Measurements from ENCODE around the gene ACBD4.
A peak's percentile ranks its signal among the peaks of the same experiment; 100 is the strongest.
"Not testable (repeated sequence)": the region's sequence is repeated elsewhere in the genome, so short reads cannot be mapped to it uniquely, and the experiment has no call there.

ACBD4 gene

GRCh38 chr17:45121055-45121454 lies 14.4 kb upstream of the ACBD4 start:
- no peak for DNase-seq

GRCh38 chr17:45123076-45123770 lies 12.3 kb upstream of the ACBD4 start:
- DNase-seq: no peak

GRCh38 chr17:45123930-45124796 lies 11.3 kb upstream of the ACBD4 start:
- DNase-seq: peak; percentile 92

GRCh38 chr17:45124797-45125122 lies 10.7 kb upstream of the ACBD4 start:
- DNase-seq: not testable (repeated sequence)

- no peak for DNase-seq
Observed at GRCh38 chr17:45125509-45125908, 10.0 kb upstream of the ACBD4 start.

- DNase-seq: no peak
Observed at GRCh38 chr17:45127207-45127547, 8.3 kb upstream of the ACBD4 start.

GRCh38 chr17:45127548-45128300 lies 7.8 kb upstream of the ACBD4 start:
- peak; percentile 80 for DNase-seq

- no peak for DNase-seq
Observed at GRCh38 chr17:45128331-45128730, 7.2 kb upstream of the ACBD4 start.

GRCh38 chr17:45128989-45129388 lies 6.5 kb upstream of the ACBD4 start:
- DNase-seq: no peak

GRCh38 chr17:45129426-45129939 lies 6.0 kb upstream of the ACBD4 start:
- DNase-seq: no peak

GRCh38 chr17:45129940-45130680 lies 5.4 kb upstream of the ACBD4 start:
- DNase-seq: no peak

- no peak for DNase-seq
Observed at GRCh38 chr17:45130681-45131615, 4.5 kb upstream of the ACBD4 start.

GRCh38 chr17:45131616-45132319 lies 3.7 kb upstream of the ACBD4 start:
- DNase-seq: no peak

- DNase-seq: no peak
Observed at GRCh38 chr17:45132320-45132571, 3.2 kb upstream of the ACBD4 start, which contains the start of gene PLCD3. Gene PLCD3 (minus strand): TSS chr17:45132515. CDS start chr17:45132410, 105 bp downstream.

GRCh38 chr17:45132572-45133463 lies 2.7 kb upstream of the ACBD4 start:
- DNase-seq: peak; percentile 68

- DNase-seq: no peak
Observed at GRCh38 chr17:45135978-45136791, 698 bp downstream of the ACBD4 start.

GRCh38 chr17:45136846-45137560 lies 1.5 kb downstream of the ACBD4 start:
- no peak for DNase-seq

- DNase-seq: no peak
Observed at GRCh38 chr17:45137561-45138305, 2.2 kb downstream of the ACBD4 start.

Data from NCI-H226 (cell line).